GM10248 (cell line): ENCODE data around the gene GCFC2.

Source experiments
- CTCF ChIA-PET: fragments of 300-600 bp; sonication (Branson Sonifier 250); formaldehyde crosslinking; extraction: SDS; loops from one replicate; lab custom pipeline; 2021; ENCODE audit warnings: antibody characterized with exemption; lab: Yijun Ruan, JAX
- POLR2A ChIA-PET: fragments of 350-650 bp; sonication (Branson Sonifier 250); formaldehyde crosslinking; extraction: SDS; loops from one replicate; lab custom pipeline; 2020; ENCODE audit warnings: antibody characterized with exemption; lab: Yijun Ruan, JAX
- DNase-seq: peaks from one replicate; pipeline ENCODE4 v3.0.0; 2012; ENCODE audit errors: extremely low spot score
- CTCF ChIP-seq: IDR thresholded peaks from 2 replicates; pipeline ENCODE4 v1.5.1; 2012; ENCODE audit warnings: mild to moderate bottlenecking, low read depth; ENCODE audit errors: extremely low read depth, missing control alignments, control extremely low read depth

Gene GCFC2

GRCh38 chr2:75616406-75616805 lies 94.3 kb downstream of the GCFC2 start:
- no peak for DNase-seq
- CTCF ChIA-PET = interaction anchor here (0.6 to 1.8 kb wide), 5 partner anchors 11 to 149 kb away, joined by 3 to 7 read pairs (median 4); no protein-coding TSS in a partner anchor
- POLR2A ChIA-PET = no interaction called here
- no peak for TF ChIP-seq CTCF

DNA sequence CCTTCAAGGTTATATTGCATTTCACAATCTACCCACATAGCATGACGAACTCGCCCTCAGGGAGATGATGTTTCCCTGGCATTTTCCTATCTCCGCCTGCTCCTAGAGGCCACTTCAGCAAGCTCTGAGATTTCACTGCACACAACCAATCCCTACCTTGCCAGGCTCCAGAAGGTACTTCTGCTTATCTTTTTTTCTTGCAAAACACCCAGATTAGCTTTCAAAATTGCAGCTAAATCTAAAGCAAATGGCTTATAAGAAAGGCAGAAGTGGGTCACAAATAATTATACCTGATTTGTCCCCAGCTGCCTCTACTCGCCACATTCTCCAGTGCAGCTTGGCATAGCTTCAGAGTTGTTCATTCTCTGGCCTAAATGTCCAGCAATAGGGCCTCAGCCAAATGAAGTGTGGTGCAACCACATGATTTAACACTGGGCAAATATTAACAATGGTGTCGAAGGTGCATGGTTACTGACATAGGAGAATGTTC lies 96.5 kb downstream of the GCFC2 start:
- CTCF ChIA-PET = interaction anchor here (0.9 to 1.9 kb wide), 2 partner anchors 11 to 550 kb away, joined by 4 to 5 read pairs; no protein-coding TSS in a partner anchor
- POLR2A ChIA-PET = no interaction called here
- no peak for TF ChIP-seq CTCF
- DNase-seq = no peak

DNA sequence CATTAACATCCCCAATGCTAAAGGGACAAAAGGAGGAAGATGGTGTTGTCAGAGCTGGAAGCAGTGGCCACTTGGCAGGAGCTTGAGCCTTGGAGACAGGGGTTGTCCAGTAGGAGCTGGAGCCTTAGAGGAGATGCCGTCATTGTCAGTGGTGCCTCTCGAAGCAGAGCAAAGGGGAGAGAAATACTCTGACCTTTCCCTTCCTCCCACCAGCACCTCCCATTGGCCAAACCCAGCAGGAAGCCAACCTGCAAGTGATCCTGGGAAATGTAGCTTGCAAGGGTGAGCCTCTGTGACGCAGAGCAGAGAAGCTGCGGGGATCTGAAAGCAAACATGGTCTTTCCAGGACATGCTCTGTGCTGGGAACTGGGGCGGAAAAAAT lies 97.9 kb downstream of the GCFC2 start:
- no peak for DNase-seq
- ChIA-PET POLR2A (no interaction called here), CTCF (interaction anchor here (1.0 to 2.3 kb wide), 10 partner anchors 8 to 694 kb away, joined by 3 to 6 read pairs (median 5); partner anchors contain the start of gene TACR1)
- no peak for TF ChIP-seq CTCF
